Muscle layer of colon (tissue), 2 donors: ENCODE data around the gene HAUS3.

Experiments
- H3K27ac ChIP-seq: one replicate; pipeline ENCODE4 v1.7.0; 2013; ENCODE audit warnings: low read depth, mild to moderate bottlenecking, low read length, moderate library complexity
- H3K27me3 ChIP-seq, 2 donors: one replicate each; pipeline ENCODE4 v1.7.0; 2013; ENCODE audit warnings: low read length in 2 of 2, mild to moderate bottlenecking in 2 of 2; ENCODE audit not compliant: insufficient read depth in 2 of 2, control insufficient read depth in 1 of 2
- H3K36me3 ChIP-seq: one replicate; pipeline ENCODE4 v1.7.0; 2013; ENCODE audit warnings: mild to moderate bottlenecking, low read length; ENCODE audit not compliant: insufficient read depth
- H3K4me1 ChIP-seq: one replicate; pipeline ENCODE4 v1.7.0; 2013; ENCODE audit warnings: mild to moderate bottlenecking, low read length; ENCODE audit not compliant: insufficient read depth
- H3K4me3 ChIP-seq, 2 donors: one replicate each; pipeline ENCODE4 v1.7.0; 2013; ENCODE audit warnings: low read length in 2 of 2, low read depth in 1 of 2, mild to moderate bottlenecking in 1 of 2, moderate library complexity in 1 of 2
- H3K9ac ChIP-seq: one replicate; pipeline ENCODE4 v1.7.0; 2013; ENCODE audit warnings: low read length
- H3K9me3 ChIP-seq: one replicate; pipeline ENCODE4 v1.7.0; 2013; ENCODE audit warnings: mild to moderate bottlenecking, low read length
- donor health status: abdominal sarcoma.
- donor health status: Adenocarcinoma of cecum.

HAUS3 gene

GRCh38 chr4:2252530-2253091 is 10.7 kb upstream of the HAUS3 start:
- Histone ChIP-seq H3K9ac (no peak overlapping the region), H3K4me3 (no peak overlapping the region), H3K4me1 (peaks cover 31% of the 10 kb centered on the region), H3K36me3 (peaks cover 45% of the 10 kb centered on the region), H3K9me3 (no peaks in the 10 kb centered on the region), H3K27ac (no peak overlapping the region), H3K27me3 (no peaks in the 10 kb centered on the region)

- peaks cover 42% of the 10 kb centered on the region for H3K36me3 ChIP-seq
- no peak overlapping the region for H3K27ac ChIP-seq
- no peaks in the 10 kb centered on the region for H3K9me3 ChIP-seq
- H3K4me1 ChIP-seq, result peaks cover 25% of the 10 kb centered on the region
- no peaks in the 10 kb centered on the region for H3K27me3 ChIP-seq
- H3K4me3 ChIP-seq, result no peak overlapping the region
- no peak overlapping the region for H3K9ac ChIP-seq
Observed at GRCh38 chr4:2251795-2252529, 10.0 kb upstream of the HAUS3 start.

GRCh38 chr4:2251073-2251794 is 9.3 kb upstream of the HAUS3 start:
- Histone ChIP-seq H3K27ac (no peak overlapping the region), H3K4me3 (no peak overlapping the region), H3K36me3 (peaks cover 42% of the 10 kb centered on the region), H3K4me1 (peaks cover 18% of the 10 kb centered on the region), H3K27me3 (no peaks in the 10 kb centered on the region), H3K9me3 (no peaks in the 10 kb centered on the region), H3K9ac (no peak overlapping the region)

GRCh38 chr4:2250357-2251072 is 8.6 kb upstream of the HAUS3 start:
- H3K4me1 ChIP-seq, result peaks cover 11% of the 10 kb centered on the region
- H3K4me3 ChIP-seq, result no peak overlapping the region
- H3K9ac ChIP-seq, result no peak overlapping the region
- H3K27me3 ChIP-seq, result no peaks in the 10 kb centered on the region
- H3K27ac ChIP-seq, result no peak overlapping the region
- no peaks in the 10 kb centered on the region for H3K9me3 ChIP-seq
- peaks cover 42% of the 10 kb centered on the region for H3K36me3 ChIP-seq

- Histone ChIP-seq H3K9ac (no peak overlapping the region), H3K27ac (no peak overlapping the region), H3K4me3 (no peak overlapping the region), H3K36me3 (peaks cover 39% of the 10 kb centered on the region), H3K9me3 (no peaks in the 10 kb centered on the region), H3K27me3 (no peaks in the 10 kb centered on the region), H3K4me1 (peaks cover 6% of the 10 kb centered on the region)
Observed at GRCh38 chr4:2249526-2250356, 7.8 kb upstream of the HAUS3 start.

- H3K27me3 ChIP-seq, result no peaks in the 10 kb centered on the region
- H3K9ac ChIP-seq, result no peak overlapping the region
- H3K4me3 ChIP-seq, result no peak overlapping the region
- no peaks in the 10 kb centered on the region for H3K9me3 ChIP-seq
- peaks cover 9% of the 10 kb centered on the region for H3K4me1 ChIP-seq
- peaks cover 34% of the 10 kb centered on the region for H3K36me3 ChIP-seq
- H3K27ac ChIP-seq, result no peak overlapping the region
Observed at GRCh38 chr4:2248821-2249261, 6.9 kb upstream of the HAUS3 start.

GRCh38 chr4:2248044-2248780 is 6.3 kb upstream of the HAUS3 start:
- Histone ChIP-seq H3K27ac (no peak overlapping the region), H3K27me3 (no peaks in the 10 kb centered on the region), H3K9me3 (no peaks in the 10 kb centered on the region), H3K4me1 (peaks cover 12% of the 10 kb centered on the region), H3K36me3 (peaks cover 28% of the 10 kb centered on the region), H3K9ac (no peak overlapping the region), H3K4me3 (no peak overlapping the region)

- Histone ChIP-seq H3K27me3 (no peaks in the 10 kb centered on the region), H3K27ac (no peak overlapping the region), H3K4me1 (peaks cover 12% of the 10 kb centered on the region), H3K9ac (no peak overlapping the region), H3K4me3 (no peak overlapping the region), H3K36me3 (peaks cover 23% of the 10 kb centered on the region), H3K9me3 (no peaks in the 10 kb centered on the region)
Observed at GRCh38 chr4:2247128-2248043, 5.5 kb upstream of the HAUS3 start.

GRCh38 chr4:2246384-2247127 is 4.6 kb upstream of the HAUS3 start:
- Histone ChIP-seq H3K27me3 (no peaks in the 10 kb centered on the region), H3K9me3 (no peaks in the 10 kb centered on the region), H3K36me3 (peaks cover 17% of the 10 kb centered on the region), H3K4me3 (no peak overlapping the region), H3K27ac (no peak overlapping the region), H3K9ac (no peak overlapping the region), H3K4me1 (peaks cover 12% of the 10 kb centered on the region)
